ENCODE results near the gene OR4A15.

DNA sequence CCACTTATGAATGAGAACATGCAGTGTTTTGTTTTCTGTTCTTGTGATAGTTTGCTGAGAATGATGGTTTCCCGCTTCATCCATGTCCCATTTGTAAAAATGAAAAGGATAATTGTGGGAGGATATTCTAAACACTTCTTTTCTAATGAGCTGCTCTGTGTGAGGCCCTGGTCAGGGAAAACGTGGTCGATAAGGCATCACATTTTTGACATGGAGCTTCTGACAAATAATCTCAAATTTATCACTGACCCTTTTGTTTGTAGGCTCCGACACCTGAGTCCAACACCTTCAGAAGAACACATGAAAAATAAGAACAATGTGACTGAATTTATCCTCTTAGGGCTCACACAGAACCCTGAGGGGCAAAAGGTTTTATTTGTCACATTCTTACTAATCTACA is at the start of gene OR4A15:
- TF ChIP-seq, protein P1, sequence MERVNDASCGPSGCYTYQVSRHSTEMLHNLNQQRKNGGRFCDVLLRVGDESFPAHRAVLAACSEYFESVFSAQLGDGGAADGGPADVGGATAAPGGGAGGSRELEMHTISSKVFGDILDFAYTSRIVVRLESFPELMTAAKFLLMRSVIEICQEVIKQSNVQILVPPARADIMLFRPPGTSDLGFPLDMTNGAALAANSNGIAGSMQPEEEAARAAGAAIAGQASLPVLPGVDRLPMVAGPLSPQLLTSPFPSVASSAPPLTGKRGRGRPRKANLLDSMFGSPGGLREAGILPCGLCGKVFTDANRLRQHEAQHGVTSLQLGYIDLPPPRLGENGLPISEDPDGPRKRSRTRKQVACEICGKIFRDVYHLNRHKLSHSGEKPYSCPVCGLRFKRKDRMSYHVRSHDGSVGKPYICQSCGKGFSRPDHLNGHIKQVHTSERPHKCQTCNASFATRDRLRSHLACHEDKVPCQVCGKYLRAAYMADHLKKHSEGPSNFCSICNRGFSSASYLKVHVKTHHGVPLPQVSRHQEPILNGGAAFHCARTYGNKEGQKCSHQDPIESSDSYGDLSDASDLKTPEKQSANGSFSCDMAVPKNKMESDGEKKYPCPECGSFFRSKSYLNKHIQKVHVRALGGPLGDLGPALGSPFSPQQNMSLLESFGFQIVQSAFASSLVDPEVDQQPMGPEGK (CRISPR knock-in tag; IDR thresholded peaks at IDR 0.05; ENCODE audit: borderline replicate concordance), result no peak
- no peak for TF ChIP-seq TOX (CRISPR knock-in tag; IDR thresholded peaks at IDR 0.05; ENCODE audit: borderline replicate concordance)
